Activated CD8-positive, alpha-beta memory T cell treated with anti-CD3 and anti-CD28 coated beads, Interleukin-2, amount 50 U/mL, for 48 hours (primary cell): ENCODE data around the gene SLC16A12.

ENCODE experiments used
- DNase-seq: peaks from one replicate; pipeline ENCODE4 v3.0.0-alpha.2; 2020

SLC16A12 gene

GRCh38 chr10:89388806-89389205 is 146.6 kb downstream of the SLC16A12 start:
- no peak for DNase-seq

GRCh38 chr10:89384474-89385340 is 150.7 kb downstream of the SLC16A12 start:
- DNase-seq: no peak

- no peak for DNase-seq
Measured at GRCh38 chr10:89382757-89383156, 152.6 kb downstream of the SLC16A12 start.
